Naive thymus-derived CD4-positive, alpha-beta T cell (primary cell): ENCODE measurements around the gene TMEM167A. TPM values are rescaled to one million over a fixed set of nuclear protein-coding genes. Genes with fewer than 3 reads are reported as not detected.

Experiments used
- ATAC-seq: fragments of 150-1000 bp; cut with Tn5 transposase; 2 replicates; pipeline ENCODE4 v1.10.0; 2021; ENCODE audit warnings: mild to moderate bottlenecking, moderate library complexity
- CTCF ChIA-PET: fragments of 350-600 bp; sonication (Branson Sonifier 250); formaldehyde crosslinking; loops from one replicate; lab custom pipeline; 2021; ENCODE audit warnings: antibody characterized with exemption; lab: Charles Lee
- POLR2A ChIA-PET: fragments of 350-600 bp; sonication (Branson Sonifier 250); formaldehyde crosslinking; loops from one replicate; lab custom pipeline; 2021; ENCODE audit warnings: antibody characterized with exemption, inconsistent platforms; lab: Charles Lee
- DNase-seq, 9 donors: peaks; one replicate each; pipeline versions ENCODE4 v3.0.0 to v3.0.0-alpha.2; 2020 to 2022; ENCODE audit warnings: mixed read lengths in 1 of 9
- H3K27ac ChIP-seq: one replicate; pipeline ENCODE4 v1.7.0; 2013; ENCODE audit warnings: mild to moderate bottlenecking, low read depth, low read length, moderate library complexity
- H3K27me3 ChIP-seq, 2 donors: one replicate each; pipeline ENCODE4 v1.7.0; 2013; ENCODE audit warnings: low read length in 2 of 2, mild to moderate bottlenecking in 2 of 2, moderate library complexity in 2 of 2; ENCODE audit not compliant: control insufficient read depth in 2 of 2, insufficient read depth in 2 of 2
- H3K36me3 ChIP-seq, 3 experiments: 1 replicate in 2 of 3; 2 replicates in 1 of 3; pipeline ENCODE4 v1.7.0; 2013; ENCODE audit warnings: low read length in 3 of 3, mild to moderate bottlenecking in 3 of 3, moderate library complexity in 1 of 3; ENCODE audit not compliant: insufficient read depth in 3 of 3, control insufficient read depth in 2 of 3
- H3K4me1 ChIP-seq, 2 donors: one replicate each; pipeline ENCODE4 v1.7.0; 2013; ENCODE audit warnings: low read length in 2 of 2, mild to moderate bottlenecking in 2 of 2, moderate library complexity in 1 of 2; ENCODE audit not compliant: control insufficient read depth in 2 of 2, insufficient read depth in 2 of 2
- H3K4me3 ChIP-seq: 2 replicates; pipeline ENCODE4 v1.7.0; 2013; ENCODE audit warnings: mild to moderate bottlenecking, low read length
- H3K9me3 ChIP-seq, 3 experiments: 1 replicate in 2 of 3; 2 replicates in 1 of 3; pipeline ENCODE4 v1.7.0; 2013; ENCODE audit warnings: low read length in 3 of 3; ENCODE audit not compliant: control insufficient read depth in 2 of 3
- H3K27ac Mint-ChIP-seq, 9 donors: one replicate each; pipeline ENCODE4 v1.8.0; 2020 to 2022; ENCODE audit warnings: mixed read lengths in 9 of 9, mild to moderate bottlenecking in 8 of 9, moderate library complexity in 5 of 9, inconsistent platforms in 2 of 9
- H3K27me3 Mint-ChIP-seq, 5 donors: one replicate each; pipeline ENCODE4 v1.8.0; 2021 to 2022; ENCODE audit warnings: mixed read lengths in 5 of 5, mild to moderate bottlenecking in 1 of 5
- H3K36me3 Mint-ChIP-seq, 5 donors: one replicate each; pipeline ENCODE4 v1.8.0; 2020 to 2022; ENCODE audit warnings: mixed read lengths in 5 of 5, mild to moderate bottlenecking in 3 of 5, inconsistent platforms in 1 of 5
- H3K4me1 Mint-ChIP-seq, 7 donors: one replicate each; pipeline ENCODE4 v1.8.0; 2020 to 2022; ENCODE audit warnings: mixed read lengths in 7 of 7, mild to moderate bottlenecking in 3 of 7, inconsistent platforms in 1 of 7
- H3K4me3 Mint-ChIP-seq, 10 donors: one replicate each; pipeline ENCODE4 v1.8.0; 2020 to 2022; ENCODE audit warnings: mild to moderate bottlenecking in 10 of 10, mixed read lengths in 10 of 10, moderate library complexity in 6 of 10, inconsistent platforms in 2 of 10
- H3K9me3 Mint-ChIP-seq, 11 donors: one replicate each; pipeline ENCODE4 v1.8.0; 2020 to 2022; ENCODE audit warnings: mixed read lengths in 11 of 11, mild to moderate bottlenecking in 4 of 11, inconsistent platforms in 1 of 11, moderate library complexity in 1 of 11
- intact Hi-C, 2 donors: fragments of 100-400 bp; cut with micrococcal nuclease; formaldehyde crosslinking; loops; one replicate each; pipeline ENCODE4 v1.15.1; 2023
- polyA plus RNA-seq, 2 donors: library from polyadenylated mRNA; unstranded; fragments of 300-500 nt; fragmentation: Illumina TruSeq; gene quantifications; one replicate each; pipeline ENCODE4 v1.2.3, GENCODE V29; 2021
- total RNA-seq, 6 experiments: library from RNA in 5 of 6; stranded (reverse) in 5 of 6; gene quantifications; 1 replicate in 5 of 6; 2 replicates in 1 of 6; pipeline ENCODE4 v1.2.3 and lab custom pipeline; 2021 to 2026

The TMEM167A gene
- total and polyA plus RNA-seq, 7 experiments from 2014 or later, result 28.6 to 73.4 (median 42.3) TPM

DNA sequence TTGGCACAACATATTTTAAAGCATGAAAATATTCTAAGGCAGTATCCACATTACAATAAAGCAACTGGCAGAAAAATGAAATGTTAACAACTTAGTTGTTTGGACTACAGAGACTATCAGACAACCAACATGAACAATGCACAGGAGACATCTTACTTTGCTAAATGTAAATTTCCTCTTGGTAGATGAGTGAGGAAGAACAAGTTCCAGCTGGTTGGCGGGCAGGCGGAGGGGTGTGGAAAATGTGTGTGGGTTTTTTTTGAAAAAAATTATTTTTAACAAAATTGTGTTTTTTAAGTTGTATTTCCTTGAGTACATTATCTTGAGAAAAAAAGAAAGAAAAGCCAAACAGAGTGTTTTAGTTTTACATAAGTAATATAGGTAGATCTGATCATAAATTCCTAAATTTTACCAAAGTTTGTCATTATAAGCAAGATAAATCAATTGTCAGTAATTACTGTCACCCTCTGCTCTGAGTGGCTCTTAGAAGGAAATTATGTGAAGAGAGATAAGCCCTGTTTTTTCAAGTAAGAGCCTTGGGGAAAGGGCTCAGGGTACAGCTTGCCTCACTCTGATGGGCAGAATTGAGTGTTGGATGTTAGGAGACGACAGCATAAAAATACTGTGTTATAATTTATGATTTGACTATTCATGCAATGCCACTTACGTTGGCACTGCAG is 42.5 kb downstream of the TMEM167A start:
- no peak overlapping the region for H3K4me3 Mint-ChIP-seq
- no peak for ATAC-seq
- no peaks in the 10 kb centered on the region for H3K36me3 Mint-ChIP-seq
- H3K4me1 ChIP-seq, result no peaks in the 10 kb centered on the region
- H3K36me3 ChIP-seq, result no peaks in the 10 kb centered on the region
- peaks cover 0 to 13% (median 5%) of the 10 kb centered on the region in 7 donors for H3K4me1 Mint-ChIP-seq
- H3K27me3 ChIP-seq, result no peaks in the 10 kb centered on the region
- no peaks in the 10 kb centered on the region for H3K27me3 Mint-ChIP-seq
- POLR2A ChIA-PET, result no interaction called here
- no peak for DNase-seq
- CTCF ChIA-PET, result no interaction called here
- no peak overlapping the region for H3K27ac ChIP-seq
- no peaks in the 10 kb centered on the region for H3K9me3 Mint-ChIP-seq
- H3K4me3 ChIP-seq, result no peak overlapping the region
- H3K27ac Mint-ChIP-seq, result no peak overlapping the region
- intact Hi-C loops, result no loop called here
- H3K9me3 ChIP-seq, result no peaks in the 10 kb centered on the region

DNA sequence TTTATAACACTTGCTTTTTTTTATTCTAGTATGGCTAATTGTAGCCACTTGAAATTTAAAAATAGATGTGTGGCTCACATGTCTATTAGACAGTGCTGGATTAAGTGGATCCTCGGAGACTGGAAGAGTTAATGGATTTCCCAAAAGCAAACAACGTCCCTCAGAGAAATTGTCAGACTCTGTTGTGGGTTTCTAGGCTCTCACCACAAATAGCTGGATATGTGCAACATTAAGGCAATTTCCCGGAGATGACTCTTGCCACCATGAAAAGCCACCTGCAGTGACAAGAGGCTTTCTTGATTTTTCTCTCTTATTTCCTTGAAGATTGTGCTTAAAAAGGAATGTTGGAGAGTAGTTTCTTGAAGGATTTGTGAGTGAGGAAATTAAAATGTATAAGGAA is 43.2 kb downstream of the TMEM167A start:
- intact Hi-C loops, result no loop called here
- ChIA-PET CTCF (no interaction called here), POLR2A (no interaction called here)
- no peaks in the 10 kb centered on the region for H3K27me3 Mint-ChIP-seq
- H3K9me3 Mint-ChIP-seq, result no peaks in the 10 kb centered on the region
- no peak for ATAC-seq
- no peaks in the 10 kb centered on the region for H3K27me3 ChIP-seq
- H3K4me3 ChIP-seq, result no peak overlapping the region
- H3K36me3 ChIP-seq, result no peaks in the 10 kb centered on the region
- no peak overlapping the region for H3K27ac ChIP-seq
- no peak for DNase-seq
- H3K27ac Mint-ChIP-seq, result no peak overlapping the region
- peaks cover 0 to 13% (median 5%) of the 10 kb centered on the region in 7 donors for H3K4me1 Mint-ChIP-seq
- no peaks in the 10 kb centered on the region for H3K36me3 Mint-ChIP-seq
- no peaks in the 10 kb centered on the region for H3K4me1 ChIP-seq
- H3K9me3 ChIP-seq, result no peaks in the 10 kb centered on the region
- no peak overlapping the region for H3K4me3 Mint-ChIP-seq

- Histone ChIP-seq H3K27me3 (no peaks in the 10 kb centered on the region), H3K9me3 (no peaks in the 10 kb centered on the region), H3K27ac (no peak overlapping the region), H3K4me3 (no peak overlapping the region), H3K4me1 (no peaks in the 10 kb centered on the region), H3K36me3 (no peaks in the 10 kb centered on the region)
- no peaks in the 10 kb centered on the region for H3K9me3 Mint-ChIP-seq
- H3K4me1 Mint-ChIP-seq, result peaks cover 0 to 3% (median 0%) of the 10 kb centered on the region in 7 donors
- H3K4me3 Mint-ChIP-seq, result no peak overlapping the region
- intact Hi-C loops, result no loop called here
- POLR2A ChIA-PET, result interaction anchor here (0.7 kb wide), 1 partner anchor 251 kb away, joined by 3 read pairs; no protein-coding TSS in a partner anchor
- DNase-seq, result no peak
- no peaks in the 10 kb centered on the region for H3K27me3 Mint-ChIP-seq
- no peak for ATAC-seq
- no peaks in the 10 kb centered on the region for H3K36me3 Mint-ChIP-seq
- no peak overlapping the region for H3K27ac Mint-ChIP-seq
- CTCF ChIA-PET, result no interaction called here
Measured at GRCh38 chr5:83031381-83031780, 45.8 kb downstream of the TMEM167A start.

DNA sequence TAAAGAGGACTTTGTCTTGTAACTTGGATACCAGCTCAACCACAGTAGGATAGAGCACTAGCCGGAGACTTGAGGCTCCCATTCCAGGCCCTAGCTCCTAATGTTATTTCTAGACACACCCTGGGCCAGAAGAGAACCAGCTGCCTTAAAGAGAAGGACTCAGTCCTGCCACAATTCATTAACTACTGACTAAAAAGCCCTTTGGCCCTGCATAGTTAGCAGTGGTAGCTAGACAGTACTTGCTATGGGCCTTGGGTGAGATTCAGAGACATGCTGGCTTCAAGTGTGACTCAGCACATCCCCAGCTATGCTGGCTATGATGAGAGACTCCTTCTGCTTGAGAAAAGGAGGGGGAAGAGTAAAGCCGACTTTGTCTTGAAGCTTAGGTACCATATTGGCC is 47.3 kb downstream of the TMEM167A start:
- DNase-seq, result no peak
- no peaks in the 10 kb centered on the region for H3K36me3 ChIP-seq
- no peaks in the 10 kb centered on the region for H3K4me1 ChIP-seq
- no peaks in the 10 kb centered on the region for H3K27me3 ChIP-seq
- ChIA-PET CTCF (no interaction called here), POLR2A (no interaction called here)
- no peaks in the 10 kb centered on the region for H3K4me1 Mint-ChIP-seq
- intact Hi-C loops, result no loop called here
- no peak for ATAC-seq
- H3K27ac ChIP-seq, result no peak overlapping the region
- no peaks in the 10 kb centered on the region for H3K9me3 ChIP-seq
- no peak overlapping the region for H3K4me3 Mint-ChIP-seq
- H3K4me3 ChIP-seq, result no peak overlapping the region
- H3K27me3 Mint-ChIP-seq, result no peaks in the 10 kb centered on the region
- H3K36me3 Mint-ChIP-seq, result no peaks in the 10 kb centered on the region
- no peaks in the 10 kb centered on the region for H3K9me3 Mint-ChIP-seq
- no peak overlapping the region for H3K27ac Mint-ChIP-seq

DNA sequence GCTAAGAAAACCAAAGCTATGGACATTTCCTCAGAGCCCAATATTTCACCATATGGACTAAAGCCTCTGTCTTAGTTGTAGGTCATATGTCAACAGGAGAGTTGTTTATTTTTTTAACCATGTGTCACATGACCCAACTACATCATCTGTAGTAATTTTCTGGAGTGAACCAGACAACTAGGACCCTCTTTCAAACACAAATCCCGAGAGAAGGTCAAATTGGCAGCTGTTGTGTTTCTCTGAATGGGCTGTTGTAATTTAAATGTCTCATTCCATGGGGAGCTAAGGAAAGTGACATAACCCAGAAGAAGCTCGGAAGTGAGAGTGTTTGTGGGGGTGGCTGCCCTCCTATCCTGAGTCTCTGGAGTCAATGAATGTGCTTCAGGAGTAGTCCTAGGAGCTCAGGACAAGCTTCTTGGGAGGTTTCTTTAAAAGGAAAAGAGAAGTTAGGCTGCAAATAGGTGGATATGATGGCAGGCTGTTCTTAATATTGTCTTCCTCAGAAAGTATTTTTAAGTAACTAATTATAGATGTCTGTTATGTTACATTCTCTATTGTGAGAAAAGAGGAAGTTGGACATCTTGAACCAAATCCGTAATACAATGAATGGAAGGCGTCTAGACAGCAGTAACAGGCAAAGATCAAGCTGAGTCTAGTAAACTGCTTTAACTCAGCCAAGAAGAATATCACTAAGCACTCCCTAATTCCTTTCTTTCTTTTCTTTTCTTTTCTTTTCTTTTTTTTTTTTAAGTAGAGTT is 50.1 kb downstream of the TMEM167A start:
- Mint-ChIP-seq H3K27ac (no peak overlapping the region), H3K27me3 (no peaks in the 10 kb centered on the region), H3K9me3 (no peaks in the 10 kb centered on the region), H3K4me3 (no peak overlapping the region), H3K4me1 (no peaks in the 10 kb centered on the region), H3K36me3 (no peaks in the 10 kb centered on the region)
- Histone ChIP-seq H3K36me3 (no peaks in the 10 kb centered on the region), H3K27ac (no peak overlapping the region), H3K27me3 (no peaks in the 10 kb centered on the region), H3K9me3 (no peaks in the 10 kb centered on the region), H3K4me3 (no peak overlapping the region), H3K4me1 (no peaks in the 10 kb centered on the region)
- DNase-seq, result no peak
- ChIA-PET POLR2A (no interaction called here), CTCF (no interaction called here)
- no peak for ATAC-seq
- intact Hi-C loops, result no loop called here

- Mint-ChIP-seq H3K9me3 (no peaks in the 10 kb centered on the region), H3K27ac (no peak overlapping the region), H3K4me3 (no peak overlapping the region), H3K4me1 (no peaks in the 10 kb centered on the region), H3K27me3 (no peaks in the 10 kb centered on the region), H3K36me3 (no peaks in the 10 kb centered on the region)
- H3K9me3 ChIP-seq, result no peaks in the 10 kb centered on the region
- H3K4me3 ChIP-seq, result no peak overlapping the region
- ATAC-seq (no peak), DNase-seq (no peak)
- ChIA-PET CTCF (no interaction called here), POLR2A (no interaction called here)
- H3K27ac ChIP-seq, result no peak overlapping the region
- H3K4me1 ChIP-seq, result no peaks in the 10 kb centered on the region
- H3K36me3 ChIP-seq, result no peaks in the 10 kb centered on the region
- intact Hi-C loops, result no loop called here
- no peaks in the 10 kb centered on the region for H3K27me3 ChIP-seq
Measured at GRCh38 chr5:83026516-83026915, 50.7 kb downstream of the TMEM167A start.
